Sigmoid colon (tissue), 3 donors: Measurements from ENCODE around the gene GALK1.

ENCODE experiments used
- POLR2A ChIP-seq, 2 donors: fragments of 450-650 bp; IDR thresholded peaks; one replicate each; pipeline ENCODE4 v1.6.1; 2016; ENCODE audit warnings: antibody characterized with exemption in 2 of 2, mild to moderate bottlenecking in 2 of 2, moderate library complexity in 2 of 2
- TF ChIP-seq, protein P1 (sequence below), 4 experiments: fragments of 450-650 bp in 3 of 4; fragments of 200-600 bp in 1 of 4; IDR thresholded peaks; one replicate each; pipeline ENCODE4 v1.5.1; 2016 to 2019; ENCODE audit warnings: antibody characterized with exemption in 4 of 4, mild to moderate bottlenecking in 3 of 4, moderate library complexity in 2 of 4

DNA sequence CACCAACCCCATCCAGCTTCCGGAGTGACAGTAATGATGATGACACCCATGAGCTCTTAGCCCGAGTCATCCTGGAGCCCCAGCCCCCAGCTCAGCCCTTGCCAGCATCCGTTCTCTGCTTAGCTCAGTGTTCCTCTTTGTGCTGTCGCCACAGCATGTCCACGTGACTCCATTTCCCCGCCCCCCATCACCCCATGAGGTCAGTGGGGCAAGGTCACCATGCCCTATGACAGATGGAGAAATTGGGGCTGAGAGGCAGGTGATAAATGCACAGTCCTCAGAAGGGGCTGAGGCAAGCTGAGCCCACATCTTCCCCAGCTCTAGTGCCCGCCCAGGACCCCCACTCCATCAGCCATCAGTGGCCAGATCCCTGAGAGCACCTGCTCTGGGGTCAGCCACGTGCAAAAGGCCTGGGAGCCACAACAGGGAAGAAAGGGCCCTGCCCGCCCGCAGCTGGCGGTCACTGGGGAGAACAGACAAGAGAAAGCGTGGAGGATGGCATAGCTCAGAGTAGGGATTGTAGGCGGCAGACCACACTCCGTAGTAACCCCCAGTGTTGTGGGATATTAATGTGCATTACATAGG is 26.7 kb downstream of the GALK1 start:
- TF ChIP-seq, protein P1, sequence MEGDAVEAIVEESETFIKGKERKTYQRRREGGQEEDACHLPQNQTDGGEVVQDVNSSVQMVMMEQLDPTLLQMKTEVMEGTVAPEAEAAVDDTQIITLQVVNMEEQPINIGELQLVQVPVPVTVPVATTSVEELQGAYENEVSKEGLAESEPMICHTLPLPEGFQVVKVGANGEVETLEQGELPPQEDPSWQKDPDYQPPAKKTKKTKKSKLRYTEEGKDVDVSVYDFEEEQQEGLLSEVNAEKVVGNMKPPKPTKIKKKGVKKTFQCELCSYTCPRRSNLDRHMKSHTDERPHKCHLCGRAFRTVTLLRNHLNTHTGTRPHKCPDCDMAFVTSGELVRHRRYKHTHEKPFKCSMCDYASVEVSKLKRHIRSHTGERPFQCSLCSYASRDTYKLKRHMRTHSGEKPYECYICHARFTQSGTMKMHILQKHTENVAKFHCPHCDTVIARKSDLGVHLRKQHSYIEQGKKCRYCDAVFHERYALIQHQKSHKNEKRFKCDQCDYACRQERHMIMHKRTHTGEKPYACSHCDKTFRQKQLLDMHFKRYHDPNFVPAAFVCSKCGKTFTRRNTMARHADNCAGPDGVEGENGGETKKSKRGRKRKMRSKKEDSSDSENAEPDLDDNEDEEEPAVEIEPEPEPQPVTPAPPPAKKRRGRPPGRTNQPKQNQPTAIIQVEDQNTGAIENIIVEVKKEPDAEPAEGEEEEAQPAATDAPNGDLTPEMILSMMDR (IDR thresholded peaks at IDR 0.05) = no peak
- TF ChIP-seq POLR2A (IDR thresholded peaks at IDR 0.05) = no peak
